ENCODE measurements around the gene MYO5C. TPM values are rescaled to one million over a fixed set of nuclear protein-coding genes. Genes with fewer than 3 reads are reported as not detected.

The MYO5C gene
- total and polyA plus RNA-seq, 2 of the 4 experiments (the other 2 are of a cell fraction), result under 0.01 to 0.03 TPM

GRCh38 chr15:52289629-52290081, 5.9 kb downstream of the MYO5C start:
- H4K8ac ChIP-seq (ENCODE audit: low read depth in 2 of 2, low read length in 2 of 2), result no peak overlapping the region
- H3K4me3 ChIP-seq (ENCODE audit: insufficient read depth, low read depth, low read length), result no peak overlapping the region
- peaks cover 8% of the 10 kb centered on the region for H3K4me1 ChIP-seq (ENCODE audit: control insufficient read depth, insufficient read depth, low read length)
- no peaks in the 10 kb centered on the region for H4K20me1 ChIP-seq (ENCODE audit: insufficient read depth, low read length)
- H2BK15ac ChIP-seq (ENCODE audit: low read depth, low read length), result no peak overlapping the region
- H3K36me3 ChIP-seq (ENCODE audit: control insufficient read depth, insufficient read depth, low read length), result no peaks in the 10 kb centered on the region
- no peak overlapping the region for H2AK9ac ChIP-seq (replicated peaks; ENCODE audit: low read depth, low read length, poor library complexity)
- WGBS, 2 experiments (ENCODE audit: extremely low coverage in 2 of 2, insufficient read length in 1 of 2), result 40% methylated on average over 1 of the region's 4 CpGs; no CpG with 5 or more reads in 1 of the 2 experiments
- no peak overlapping the region for H3K18ac ChIP-seq (ENCODE audit: low read depth, low read length)
- H4K91ac ChIP-seq (ENCODE audit: insufficient read depth, low read depth, low read length), result no peak overlapping the region
- H3K4me2 ChIP-seq (ENCODE audit: low read depth, low read length), result no peak overlapping the region
- peaks cover 5% of the 10 kb centered on the region; the same call in 1 of the 2 replicates for H3K9me1 ChIP-seq (ENCODE audit: insufficient read depth, low read length)
- dilution Hi-C loops (cut with HindIII; ENCODE audit: low sequenced_read_pairs, unreplicated experiment) (no loop called here), in situ Hi-C loops (cut with MboI; ENCODE audit: low sequenced_read_pairs) (no loop called here), intact Hi-C loops (cut with micrococcal nuclease) (no loop called here)
- H3K79me1 ChIP-seq (ENCODE audit: low read depth in 1 of 2, low read length in 2 of 2), result no peaks in the 10 kb centered on the region
- H3K27me3 ChIP-seq (ENCODE audit: control insufficient read depth, insufficient read depth, low read length), result peaks cover 28% of the 10 kb centered on the region
- no peak overlapping the region for H2BK20ac ChIP-seq (ENCODE audit: low read depth, low read length)
- ATAC-seq (ENCODE audit: low read depth) (no peak), DNase-seq (no peak)
- no peak overlapping the region for H2BK5ac ChIP-seq (ENCODE audit: low read depth, low read length, poor library complexity, severe bottlenecking)
- BruUV-seq (replicated peaks), result no TSS peak
- ChIA-PET POLR2A (ENCODE audit: unreplicated experiment) (no interaction called here), CTCF (no interaction called here)
- H3K23ac ChIP-seq (ENCODE audit: low read depth, low read length), result no peak overlapping the region
- H3K9me3 ChIP-seq (ENCODE audit: control insufficient read depth, insufficient read depth, low read length), result no peaks in the 10 kb centered on the region
- TF ChIP-seq, protein P1, sequence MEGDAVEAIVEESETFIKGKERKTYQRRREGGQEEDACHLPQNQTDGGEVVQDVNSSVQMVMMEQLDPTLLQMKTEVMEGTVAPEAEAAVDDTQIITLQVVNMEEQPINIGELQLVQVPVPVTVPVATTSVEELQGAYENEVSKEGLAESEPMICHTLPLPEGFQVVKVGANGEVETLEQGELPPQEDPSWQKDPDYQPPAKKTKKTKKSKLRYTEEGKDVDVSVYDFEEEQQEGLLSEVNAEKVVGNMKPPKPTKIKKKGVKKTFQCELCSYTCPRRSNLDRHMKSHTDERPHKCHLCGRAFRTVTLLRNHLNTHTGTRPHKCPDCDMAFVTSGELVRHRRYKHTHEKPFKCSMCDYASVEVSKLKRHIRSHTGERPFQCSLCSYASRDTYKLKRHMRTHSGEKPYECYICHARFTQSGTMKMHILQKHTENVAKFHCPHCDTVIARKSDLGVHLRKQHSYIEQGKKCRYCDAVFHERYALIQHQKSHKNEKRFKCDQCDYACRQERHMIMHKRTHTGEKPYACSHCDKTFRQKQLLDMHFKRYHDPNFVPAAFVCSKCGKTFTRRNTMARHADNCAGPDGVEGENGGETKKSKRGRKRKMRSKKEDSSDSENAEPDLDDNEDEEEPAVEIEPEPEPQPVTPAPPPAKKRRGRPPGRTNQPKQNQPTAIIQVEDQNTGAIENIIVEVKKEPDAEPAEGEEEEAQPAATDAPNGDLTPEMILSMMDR (conservative IDR thresholded peaks at IDR 0.05; ENCODE audit: low read depth, low read length), result no peak
- TF ChIP-seq POLR2A (IDR thresholded peaks at IDR 0.05; ENCODE audit: low read depth, low read length) (no peak), MXI1 (IDR thresholded peaks at IDR 0.05; ENCODE audit: borderline replicate concordance, low read depth, low read length) (no peak), MAFK (IDR thresholded peaks at IDR 0.05; ENCODE audit: low read depth, low read length) (no peak), RCOR1 (IDR thresholded peaks at IDR 0.05; ENCODE audit: insufficient replicate concordance, low read length) (no peak), CHD1 (IDR thresholded peaks at IDR 0.05; ENCODE audit: low read depth, low read length) (no peak), MAZ (IDR thresholded peaks at IDR 0.05; ENCODE audit: borderline replicate concordance, low read depth, low read length) (no peak), RFX5 (IDR thresholded peaks at IDR 0.05; ENCODE audit: low read depth, low read length) (no peak), CEBPB (IDR thresholded peaks at IDR 0.05; ENCODE audit: low read depth, low read length) (no peak), FOS (IDR thresholded peaks at IDR 0.05; ENCODE audit: low read depth, low read length) (no peak), NFE2L2 (IDR thresholded peaks at IDR 0.05; ENCODE audit: low read depth, low read length) (no peak), BHLHE40 (IDR thresholded peaks at IDR 0.05; ENCODE audit: low read depth, low read length) (no peak), RAD21 (IDR thresholded peaks at IDR 0.05; ENCODE audit: low read length) (no peak), SMC3 (IDR thresholded peaks at IDR 0.05; ENCODE audit: low read depth, low read length) (no peak)
- TF ChIP-seq, protein P2, sequence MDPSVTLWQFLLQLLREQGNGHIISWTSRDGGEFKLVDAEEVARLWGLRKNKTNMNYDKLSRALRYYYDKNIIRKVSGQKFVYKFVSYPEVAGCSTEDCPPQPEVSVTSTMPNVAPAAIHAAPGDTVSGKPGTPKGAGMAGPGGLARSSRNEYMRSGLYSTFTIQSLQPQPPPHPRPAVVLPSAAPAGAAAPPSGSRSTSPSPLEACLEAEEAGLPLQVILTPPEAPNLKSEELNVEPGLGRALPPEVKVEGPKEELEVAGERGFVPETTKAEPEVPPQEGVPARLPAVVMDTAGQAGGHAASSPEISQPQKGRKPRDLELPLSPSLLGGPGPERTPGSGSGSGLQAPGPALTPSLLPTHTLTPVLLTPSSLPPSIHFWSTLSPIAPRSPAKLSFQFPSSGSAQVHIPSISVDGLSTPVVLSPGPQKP (IDR thresholded peaks at IDR 0.05; ENCODE audit: borderline replicate concordance, low read depth, low read length), result no peak
- TF ChIP-seq, protein P3, sequence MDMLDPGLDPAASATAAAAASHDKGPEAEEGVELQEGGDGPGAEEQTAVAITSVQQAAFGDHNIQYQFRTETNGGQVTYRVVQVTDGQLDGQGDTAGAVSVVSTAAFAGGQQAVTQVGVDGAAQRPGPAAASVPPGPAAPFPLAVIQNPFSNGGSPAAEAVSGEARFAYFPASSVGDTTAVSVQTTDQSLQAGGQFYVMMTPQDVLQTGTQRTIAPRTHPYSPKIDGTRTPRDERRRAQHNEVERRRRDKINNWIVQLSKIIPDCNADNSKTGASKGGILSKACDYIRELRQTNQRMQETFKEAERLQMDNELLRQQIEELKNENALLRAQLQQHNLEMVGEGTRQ (IDR thresholded peaks at IDR 0.05; ENCODE audit: low read depth, low read length), result no peak
- no peak overlapping the region for H2AFZ ChIP-seq (replicated peaks; ENCODE audit: low read length, poor library complexity)
- no peak overlapping the region for H3K27ac ChIP-seq (ENCODE audit: insufficient read depth, low read length)
- H4K5ac ChIP-seq (ENCODE audit: low read depth, low read length), result no peak overlapping the region
- no peak overlapping the region for H3K4ac ChIP-seq (ENCODE audit: low read depth, low read length)
- H3K9ac ChIP-seq (ENCODE audit: low read depth, low read length), result no peak overlapping the region
- H3K14ac ChIP-seq (replicated peaks; ENCODE audit: low read depth, low read length), result no peak overlapping the region
- no peak overlapping the region for H2AK5ac ChIP-seq (ENCODE audit: low read depth, low read length)
- no peak overlapping the region for H3K56ac ChIP-seq (ENCODE audit: extremely low read depth, insufficient read depth, low read length)
- no peak overlapping the region for H2BK120ac ChIP-seq (ENCODE audit: low read depth, low read length)
